OCI-M1 (cell line): ENCODE measurements around the gene HNRNPR.
A peak's percentile ranks its signal among the peaks of the same experiment; 100 is the strongest.
"Not testable (repeated sequence)": the region's sequence is repeated elsewhere in the genome, so short reads cannot be mapped to it uniquely, and the experiment has no call there.

Experiments
- DNase-seq: peaks from one replicate; lab custom pipeline; 2025; lab: John Stamatoyannopoulos, UW

Gene HNRNPR

GRCh38 chr1:23344111-23344986 is at the start of gene HNRNPR:
Gene HNRNPR, minus strand, starts transcription at chr1:23344284. Its CDS starts 3,276 bp downstream, at chr1:23341008.
- peak; percentile 99 for DNase-seq

- no peak for DNase-seq
Measured at GRCh38 chr1:23393706-23394105, 49.6 kb upstream of the HNRNPR start.

GRCh38 chr1:23392125-23392855 is 48.2 kb upstream of the HNRNPR start:
- DNase-seq = no peak

GRCh38 chr1:23389837-23390321 is 45.8 kb upstream of the HNRNPR start:
- peak; percentile 75 for DNase-seq

- no peak for DNase-seq
Measured at GRCh38 chr1:23387494-23387893, 43.4 kb upstream of the HNRNPR start.

GRCh38 chr1:23385119-23385621 is 41.1 kb upstream of the HNRNPR start:
- no peak for DNase-seq

GRCh38 chr1:23384312-23385058 is 40.4 kb upstream of the HNRNPR start:
- peak; percentile 52 for DNase-seq

- DNase-seq = no peak
Measured at GRCh38 chr1:23383577-23384311, 39.7 kb upstream of the HNRNPR start.

- DNase-seq = no peak
Measured at GRCh38 chr1:23381233-23381885, 37.3 kb upstream of the HNRNPR start.

GRCh38 chr1:23380719-23381118 is 36.6 kb upstream of the HNRNPR start:
- no peak for DNase-seq

GRCh38 chr1:23380236-23380635 is 36.2 kb upstream of the HNRNPR start:
- not testable (repeated sequence) for DNase-seq

- DNase-seq = no peak
Measured at GRCh38 chr1:23376890-23377811, 33.1 kb upstream of the HNRNPR start.

GRCh38 chr1:23374079-23374735 is 30.1 kb upstream of the HNRNPR start:
- not testable (repeated sequence) for DNase-seq

- no peak for DNase-seq
Measured at GRCh38 chr1:23371987-23372880, 28.1 kb upstream of the HNRNPR start.

GRCh38 chr1:23370709-23371584 is 26.9 kb upstream of the HNRNPR start:
- no peak for DNase-seq

GRCh38 chr1:23370330-23370708 is 26.2 kb upstream of the HNRNPR start:
- no peak for DNase-seq
